Thoracic aorta (tissue), 2 donors: ENCODE measurements around the gene ATAD3C. TPM values are rescaled to one million over a fixed set of nuclear protein-coding genes. Genes with fewer than 3 reads are reported as not detected.
A peak's percentile ranks its signal among the peaks of the same experiment; 100 is the strongest.
"Not testable (repeated sequence)": the region's sequence is repeated elsewhere in the genome, so short reads cannot be mapped to it uniquely, and the experiment has no call there.

Experiments used
- ATAC-seq: fragments of 150-250 bp; one replicate; pipeline ENCODE4 v1.8.0; 2017; ENCODE audit warnings: low read depth; ENCODE audit not compliant: insufficient number of reproducible peaks, low FRiP score
- DNase-seq: peaks from one replicate; pipeline ENCODE4 v3.0.0-alpha.2; 2020; ENCODE audit warnings: low spot score
- H3K27ac ChIP-seq, 2 donors: fragments of 200-600 bp; sonication (generic); 1 replicate in 1 of 2; 2 replicates in 1 of 2; pipeline ENCODE4 v1.5.1; 2016; ENCODE audit warnings: mild to moderate bottlenecking in 2 of 2, moderate library complexity in 2 of 2
- H3K27me3 ChIP-seq: fragments of 200-600 bp; sonication (generic); replicated peaks from 2 replicates; pipeline ENCODE4 v1.6.0; 2016; ENCODE audit warnings: mild to moderate bottlenecking; ENCODE audit not compliant: insufficient read depth
- H3K36me3 ChIP-seq: fragments of 200-600 bp; sonication (generic); one replicate; pipeline ENCODE4 v1.5.1; 2016
- H3K4me1 ChIP-seq, 2 donors: fragments of 200-600 bp; sonication (generic); 1 replicate in 1 of 2; 2 replicates in 1 of 2; pipeline versions ENCODE4 v1.5.1 to v1.6.0; 2016; ENCODE audit warnings: low read depth in 2 of 2, mild to moderate bottlenecking in 1 of 2; ENCODE audit not compliant: control insufficient read depth in 1 of 2
- H3K4me3 ChIP-seq: fragments of 200-600 bp; sonication (generic); 2 replicates; pipeline ENCODE4 v1.5.1; 2016; ENCODE audit warnings: mild to moderate bottlenecking
- H3K9me3 ChIP-seq: fragments of 200-600 bp; sonication (generic); 2 replicates; pipeline ENCODE4 v1.5.1; 2016
- CTCF ChIP-seq: fragments of 200-600 bp; sonication (generic); IDR thresholded peaks from one replicate; pipeline ENCODE4 v1.5.1; 2019; ENCODE audit warnings: antibody characterized with exemption
- total RNA-seq, 2 donors: library from RNA; depleted of rRNA; stranded (reverse); fragments of >200 nt; gene quantifications; one replicate each; pipeline versions ENCODE4 v1.1.0 to v1.2.3, GENCODE V29; 2016

Gene ATAD3C
- total RNA-seq, 2 donors from 2014 or later, result 0.27 TPM; not detected in 1

GRCh38 chr1:1470626-1471388, 21.3 kb downstream of the ATAD3C start:
- Histone ChIP-seq H3K27me3 (no peaks in the 10 kb centered on the region), H3K9me3 (no peaks in the 10 kb centered on the region), H3K4me3 (peak overlapping the region; percentile 97), H3K36me3 (no peaks in the 10 kb centered on the region), H3K4me1 (peaks cover 11 to 13% of the 10 kb centered on the region in 2 donors), H3K27ac (peak overlapping the region; percentile 63 to 64)
- no peak for ATAC-seq
- no peak for TF ChIP-seq CTCF
- no peak for DNase-seq

- peak; percentile 57 for ATAC-seq
- H3K9me3 ChIP-seq, result no peaks in the 10 kb centered on the region
Observed at GRCh38 chr1:1471389-1472052, 22.0 kb downstream of the ATAD3C start, which contains the start of gene ATAD3B. Gene ATAD3B, plus strand, starts transcription at chr1:1471765. Its CDS starts 120 bp downstream, at chr1:1471885.

GRCh38 chr1:1472053-1472876, 22.8 kb downstream of the ATAD3C start:
- H3K27ac ChIP-seq, ATAC-seq: not testable (repeated sequence)

More at GRCh38 chr1:1471389-1472052, 22.0 kb downstream of the ATAD3C start, which contains the start of gene ATAD3B:
- TF ChIP-seq CTCF, result no peak
- Histone ChIP-seq H3K4me1 (peaks cover 11 to 13% of the 10 kb centered on the region in 2 donors), H3K27me3 (no peaks in the 10 kb centered on the region), H3K4me3 (peak within 1 kb of the TSS; percentile 97), H3K36me3 (no peaks in the 10 kb centered on the region), H3K27ac (peak within 1 kb of the TSS; percentile 63 to 64)
- peak; percentile 70 for DNase-seq

GRCh38 chr1:1476011-1476410, 26.5 kb downstream of the ATAD3C start:
- not testable (repeated sequence) for H3K9me3 ChIP-seq, DNase-seq

More at GRCh38 chr1:1472053-1472876, 22.8 kb downstream of the ATAD3C start:
- H3K4me1 ChIP-seq, result peaks cover 11 to 13% of the 10 kb centered on the region in 2 donors
- not testable (repeated sequence) for H3K36me3 ChIP-seq, H3K9me3 ChIP-seq, H3K27me3 ChIP-seq, DNase-seq
- H3K4me3 ChIP-seq, result peak overlapping the region; percentile 97

GRCh38 chr1:1477206-1477605, 27.7 kb downstream of the ATAD3C start:
- Histone ChIP-seq H3K27ac (no peak overlapping the region), H3K27me3 (no peaks in the 10 kb centered on the region), H3K4me1 (peaks cover 5 to 8% of the 10 kb centered on the region in 2 donors), H3K36me3 (peaks cover 15% of the 10 kb centered on the region), H3K4me3 (no peak overlapping the region), H3K9me3 (no peaks in the 10 kb centered on the region)
- ATAC-seq (no peak), DNase-seq (no peak)
- TF ChIP-seq CTCF, result no peak

More at GRCh38 chr1:1476011-1476410, 26.5 kb downstream of the ATAD3C start:
- not testable (repeated sequence) for H3K27ac ChIP-seq, H3K27me3 ChIP-seq, ATAC-seq, H3K4me1 ChIP-seq, H3K4me3 ChIP-seq
- peaks cover 15% of the 10 kb centered on the region for H3K36me3 ChIP-seq
